Hematopoietic multipotent progenitor cell treated with erythropoietin and hydrocortisone succinate and interleukin-3 and kit ligand, for 8 days (in vitro differentiated cells): ENCODE results near the gene PSMG3.
"Not testable (repeated sequence)": the region's sequence is repeated elsewhere in the genome, so short reads cannot be mapped to it uniquely, and the experiment has no call there.

Source experiments
- DNase-seq: peaks from one replicate; pipeline ENCODE4 v3.0.0-alpha.2; 2015

PSMG3 gene

DNA sequence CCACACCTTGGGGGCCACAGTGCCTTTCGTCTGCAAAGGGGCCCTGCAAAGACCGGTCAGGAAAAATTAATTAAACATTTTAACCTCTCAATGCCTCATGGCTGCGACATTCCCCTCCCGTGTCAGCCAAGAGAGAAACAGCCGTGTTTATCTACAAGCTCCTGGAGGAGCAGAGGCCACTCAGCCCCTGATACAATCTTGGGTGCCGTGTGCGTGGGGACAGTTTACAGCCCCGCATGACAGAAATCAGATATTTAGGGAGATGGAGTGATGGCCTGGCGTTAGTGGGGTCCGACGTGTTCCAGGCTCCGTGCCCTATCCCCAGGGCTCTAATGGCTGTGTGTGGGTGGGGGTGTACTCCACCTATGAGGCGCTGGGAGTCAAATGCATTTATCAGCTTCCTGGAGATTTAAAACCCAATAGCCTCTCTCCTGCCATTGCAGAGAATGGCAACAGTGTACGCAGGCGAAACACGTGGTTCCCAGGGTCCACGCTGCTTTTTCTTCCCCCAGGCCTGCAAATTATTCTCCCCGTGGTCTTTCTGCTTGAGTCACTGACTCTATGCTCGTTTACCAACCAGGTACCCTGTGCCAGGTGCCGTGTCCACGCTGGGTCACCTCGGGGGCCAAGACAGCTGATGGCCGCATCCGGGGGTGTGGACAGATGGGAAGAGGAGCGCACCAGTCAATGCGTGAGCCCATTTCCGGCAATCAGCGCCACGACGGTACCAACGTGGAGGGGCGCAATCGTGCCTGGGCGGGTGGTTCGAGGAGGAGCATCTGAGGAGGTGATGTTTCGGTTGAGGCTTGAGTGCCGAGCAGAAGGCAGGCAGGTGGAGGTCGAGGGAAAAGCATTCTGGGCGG is 26.6 kb upstream of the PSMG3 start:
- no peak for DNase-seq

DNA sequence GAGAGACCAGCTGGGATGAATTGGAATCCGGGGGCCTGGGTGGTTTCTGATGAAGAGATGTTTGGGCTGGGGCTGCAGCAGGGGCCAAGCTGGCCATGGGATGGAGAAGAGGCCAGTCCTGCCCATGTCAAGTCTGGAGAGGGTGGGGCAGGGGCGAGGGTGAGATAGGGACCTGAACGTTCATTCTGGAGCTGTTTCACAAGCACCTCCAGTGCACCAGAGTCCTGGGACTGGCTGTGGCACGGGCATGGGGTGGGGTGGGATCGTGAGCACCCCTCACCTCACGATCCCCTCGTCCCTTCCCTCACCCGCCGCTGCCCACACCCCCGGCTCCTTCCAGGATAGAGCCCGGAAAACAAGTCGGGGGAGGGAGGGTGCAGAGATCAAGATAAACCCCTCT is 25.8 kb upstream of the PSMG3 start:
- no peak for DNase-seq

DNA sequence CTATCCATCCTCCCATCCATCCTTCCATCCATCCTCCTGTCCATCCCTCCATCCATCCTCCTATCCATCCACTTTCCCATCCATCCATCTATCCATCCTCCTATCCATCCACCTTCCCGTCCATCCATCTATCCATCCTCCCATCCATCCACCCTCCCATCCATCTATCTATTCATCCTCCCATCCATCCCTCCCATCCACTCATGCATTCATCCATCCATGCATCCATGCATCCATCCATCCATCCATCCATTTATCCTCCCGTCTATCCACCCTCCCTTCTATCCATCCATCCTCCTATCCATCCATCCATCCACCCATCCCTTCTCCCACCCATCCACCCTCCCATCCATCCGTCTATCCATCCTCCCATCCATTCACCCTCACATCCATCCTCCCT is 25.2 kb upstream of the PSMG3 start:
- DNase-seq, result no peak

DNA sequence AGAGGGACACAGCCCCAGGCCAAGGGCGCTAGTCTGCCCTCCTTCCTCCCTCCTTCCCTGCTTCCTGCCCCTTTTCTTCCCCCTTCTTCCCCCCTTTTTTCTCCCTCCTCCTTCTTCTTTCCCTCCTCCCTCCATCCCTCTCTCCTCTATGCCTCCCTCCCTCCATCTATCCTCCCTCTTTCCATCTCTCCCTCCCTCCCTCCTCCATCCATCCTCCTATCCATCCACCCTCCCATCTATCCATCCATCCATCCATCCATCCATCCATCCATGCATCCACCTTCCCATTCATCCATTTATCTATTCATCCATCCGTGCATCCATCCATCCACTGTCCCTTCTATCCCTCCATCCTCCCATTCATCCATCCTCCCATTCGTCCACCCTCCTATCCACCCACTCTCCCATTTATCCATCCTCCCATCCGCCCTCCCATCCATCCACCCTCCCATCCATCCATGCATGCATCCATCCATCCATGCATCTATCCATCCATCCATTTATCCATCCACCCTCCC is 24.1 kb upstream of the PSMG3 start:
- no peak for DNase-seq

DNA sequence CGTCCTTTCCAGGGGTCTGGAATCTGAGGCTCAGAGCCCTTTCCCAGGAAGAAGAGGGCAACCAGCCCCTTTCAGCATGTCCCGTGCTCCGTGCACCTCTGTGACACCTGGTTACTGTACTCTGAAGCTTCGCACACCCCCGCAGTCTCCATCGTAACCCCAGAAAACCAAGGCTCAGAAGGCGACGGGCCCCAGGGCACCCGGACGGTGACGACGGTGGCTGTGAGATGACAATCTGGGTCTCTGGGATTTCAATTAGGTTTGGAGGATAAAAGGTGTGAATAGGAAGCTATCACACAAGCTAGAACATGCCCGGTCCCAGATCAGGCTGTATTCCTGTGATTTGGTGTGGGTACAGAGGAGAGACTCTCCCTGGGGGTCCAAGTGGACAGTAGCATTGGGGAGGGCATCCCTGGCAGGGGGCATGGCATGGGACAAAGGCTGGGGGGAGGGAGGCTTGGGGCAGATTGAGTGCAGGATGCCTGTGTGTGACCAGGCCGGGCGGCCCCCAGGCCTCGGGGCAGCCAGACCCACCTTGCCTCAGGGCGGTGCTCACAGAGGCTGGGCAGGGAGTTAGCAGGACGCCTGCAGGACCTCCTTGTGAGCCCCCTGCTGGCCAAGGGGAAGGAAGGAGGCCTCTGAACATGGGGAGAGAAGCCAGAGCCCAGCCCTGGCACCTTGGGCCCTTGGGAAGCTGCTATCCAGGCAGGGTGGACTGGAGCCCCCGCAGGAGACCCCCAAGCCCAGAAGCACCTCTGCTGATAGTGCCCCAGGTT is 23.4 kb upstream of the PSMG3 start:
- peak; percentile 16 for DNase-seq

DNA sequence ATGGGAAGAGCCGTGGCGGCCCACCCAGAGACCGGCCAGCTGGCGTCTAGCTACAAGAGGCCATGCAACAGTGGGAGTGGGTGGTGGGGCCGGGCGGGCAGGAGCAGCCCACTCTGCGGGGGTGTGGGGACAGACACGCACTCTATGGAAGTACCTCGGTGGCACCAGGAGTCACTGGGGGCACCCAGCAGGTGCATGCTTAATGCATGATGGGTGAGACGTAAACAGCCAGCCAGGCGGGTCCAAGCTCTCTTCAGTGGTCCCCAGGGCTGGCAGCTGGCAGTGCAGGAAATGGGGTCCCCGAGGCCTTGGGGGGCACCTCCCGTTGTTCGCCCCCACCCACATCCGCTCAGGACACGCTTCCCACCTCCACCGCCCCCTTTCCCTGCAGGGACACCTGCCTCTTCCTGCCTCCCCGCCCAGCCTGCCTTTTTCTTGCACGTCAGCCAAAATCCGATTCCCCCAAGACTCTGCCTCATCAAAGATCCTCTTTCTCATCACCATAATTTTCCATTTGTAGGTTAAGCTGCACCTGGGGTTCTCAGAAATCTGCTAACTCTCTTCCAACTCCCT is 22.6 kb upstream of the PSMG3 start:
- DNase-seq, result no peak

DNA sequence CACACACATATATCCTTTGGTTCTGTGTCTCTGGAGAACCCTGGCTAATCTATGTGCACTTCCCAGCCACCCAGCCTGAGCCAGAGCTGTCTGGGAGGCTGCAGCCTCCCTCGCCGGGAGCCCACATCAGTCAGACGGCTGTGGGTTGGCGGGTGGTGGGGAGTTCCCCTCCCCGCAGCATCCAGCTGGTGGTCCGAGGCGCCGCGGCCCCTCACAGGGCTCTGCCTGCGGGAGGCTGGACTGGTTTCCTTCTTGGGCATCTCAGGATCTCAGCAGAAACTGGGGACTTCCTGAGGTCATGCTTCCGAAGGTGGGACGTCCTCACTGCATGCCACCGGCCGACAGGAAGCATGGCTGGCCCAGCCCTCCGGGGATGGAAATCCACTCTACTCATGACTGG is 22.0 kb upstream of the PSMG3 start:
- no peak for DNase-seq

DNA sequence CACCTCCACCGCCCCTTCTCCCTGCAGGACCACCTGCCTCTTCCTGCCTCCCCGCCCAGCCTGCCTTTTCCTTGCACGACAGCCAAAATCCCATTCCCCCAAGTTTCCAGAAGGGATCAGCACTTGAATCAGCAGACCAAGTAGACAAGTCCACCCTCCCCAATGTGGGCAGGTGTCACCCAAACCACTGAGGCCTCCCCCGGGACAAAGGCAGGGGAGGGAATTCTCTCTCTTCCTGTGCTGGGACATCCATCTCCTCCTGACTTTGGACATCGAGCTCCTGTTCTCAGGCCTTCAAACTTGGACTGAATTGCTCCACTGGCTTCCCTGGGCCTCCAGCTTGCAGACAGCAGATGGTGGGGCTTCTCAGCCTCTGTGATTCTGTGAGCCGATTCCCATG is 21.6 kb upstream of the PSMG3 start:
- no peak for DNase-seq

DNA sequence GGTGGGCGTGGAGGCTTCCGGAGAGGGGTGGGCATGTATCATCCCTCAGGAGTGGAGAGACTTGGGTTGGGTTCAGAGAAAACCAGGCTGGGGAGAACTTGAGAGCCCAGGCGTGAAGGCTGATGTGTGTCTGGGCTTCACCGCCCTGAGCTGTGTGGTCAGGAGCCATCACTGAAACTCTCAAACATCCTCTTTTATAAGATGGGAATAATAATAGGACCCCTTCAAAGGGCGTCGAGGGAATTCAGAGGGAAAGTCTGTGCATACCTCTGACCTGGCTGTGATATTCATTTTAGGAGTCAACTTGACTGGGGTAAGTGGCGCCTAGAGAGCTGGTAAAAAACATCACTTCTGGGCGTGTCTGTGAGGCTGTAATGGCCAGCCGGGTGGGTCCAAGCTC is 21.1 kb upstream of the PSMG3 start:
- DNase-seq, result no peak

DNA sequence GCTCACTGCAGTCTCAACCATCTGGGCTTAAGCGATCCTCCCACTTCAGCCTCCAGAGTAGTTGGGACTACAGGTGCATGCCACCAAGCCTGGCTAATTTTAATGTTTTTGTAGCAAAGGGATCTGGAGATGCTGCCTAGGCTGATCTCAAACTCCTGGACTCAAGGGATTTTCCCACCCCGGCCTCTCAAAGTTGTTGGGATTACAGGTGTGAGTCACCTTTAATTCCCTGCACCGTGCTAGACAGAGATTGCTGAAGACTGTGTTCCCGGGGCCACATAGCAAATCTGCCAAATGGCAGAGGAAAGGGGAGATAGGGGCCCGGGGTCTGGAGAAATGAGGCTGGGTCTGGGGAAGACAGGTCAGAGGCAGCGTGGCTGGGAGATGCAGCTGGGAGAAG is 20.6 kb upstream of the PSMG3 start:
- no peak for DNase-seq

DNA sequence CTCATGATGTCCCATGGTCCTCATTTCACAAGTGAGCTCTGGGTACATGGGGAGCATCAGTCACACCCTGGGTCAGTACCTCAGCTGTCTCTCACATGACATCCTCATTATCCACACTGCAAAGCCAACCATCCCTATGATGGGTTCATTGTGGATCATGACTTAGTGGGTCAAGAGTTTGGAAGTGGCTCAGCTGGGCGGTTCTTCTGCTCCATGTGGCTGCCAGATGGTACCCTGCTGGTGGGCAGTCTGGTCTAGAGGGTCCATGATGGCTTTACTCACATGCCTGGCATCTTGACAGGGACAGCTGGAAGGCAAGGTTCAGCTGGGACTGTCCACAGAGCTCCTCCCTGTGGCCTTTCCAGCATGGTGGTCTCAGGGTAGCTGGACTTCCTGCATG is 19.1 kb upstream of the PSMG3 start:
- DNase-seq, result no peak

DNA sequence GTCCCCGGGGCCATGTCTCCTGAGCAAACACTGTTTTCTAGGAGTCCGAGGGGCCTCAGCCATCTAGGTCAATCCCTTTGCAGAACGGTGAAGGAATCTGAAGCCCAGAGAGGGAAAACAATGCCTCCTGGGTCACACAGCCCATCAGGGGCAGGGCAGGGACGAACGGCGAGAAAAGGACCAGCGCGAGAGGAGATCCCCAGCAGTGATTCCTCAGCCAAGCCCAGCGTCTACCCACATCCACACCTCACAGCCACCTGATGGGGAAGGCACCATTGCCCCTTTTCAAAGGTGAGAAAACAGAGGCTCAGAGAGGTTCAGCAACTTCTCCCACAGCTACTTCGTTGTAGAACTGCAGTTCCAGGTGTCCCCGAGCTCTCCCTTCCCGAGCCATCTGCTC is 17.9 kb upstream of the PSMG3 start:
- DNase-seq, result no peak

DNA sequence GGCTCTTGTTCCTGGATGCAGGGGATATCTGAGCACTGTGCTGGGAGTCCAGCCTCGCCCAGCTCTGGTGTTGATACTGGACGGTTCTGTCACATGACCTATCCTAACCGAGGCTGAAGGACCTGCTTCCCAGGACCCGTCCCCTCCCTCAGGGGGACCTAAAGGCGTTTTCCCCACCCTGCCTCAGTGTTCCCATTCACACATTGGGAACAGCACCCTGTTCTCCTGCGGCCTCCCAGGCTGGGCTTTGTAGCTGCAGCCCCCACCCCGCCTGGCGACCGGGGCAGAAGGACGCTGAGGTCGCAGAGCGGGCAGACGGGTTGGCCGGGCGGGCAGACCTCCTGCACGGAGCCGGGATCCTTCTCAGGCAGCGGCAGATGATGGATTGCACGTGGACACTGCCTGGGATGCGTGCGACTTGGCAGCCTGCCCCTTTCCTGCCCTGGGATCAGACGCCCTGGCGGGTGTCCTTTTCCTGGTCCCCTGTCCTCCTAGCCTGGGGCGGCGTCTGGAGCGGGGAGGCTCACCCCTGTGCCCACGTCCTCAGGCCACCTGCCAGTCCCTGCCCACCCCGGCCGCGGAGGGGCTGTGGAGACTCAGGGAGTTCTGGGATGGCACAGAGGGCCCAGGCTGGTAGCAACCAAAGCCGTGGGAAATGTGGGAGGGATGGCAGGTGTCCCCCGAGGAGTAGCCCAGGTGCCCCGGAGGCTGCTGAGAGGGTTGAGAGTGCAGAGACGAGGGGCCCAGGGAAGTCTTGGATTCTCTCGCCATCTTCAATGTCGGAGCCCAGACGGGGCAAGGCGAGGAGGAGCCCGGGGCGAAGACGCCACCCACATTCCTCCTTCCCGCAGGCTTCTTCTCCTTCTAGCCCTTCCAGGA is 17.2 kb upstream of the PSMG3 start:
- no peak for DNase-seq

DNA sequence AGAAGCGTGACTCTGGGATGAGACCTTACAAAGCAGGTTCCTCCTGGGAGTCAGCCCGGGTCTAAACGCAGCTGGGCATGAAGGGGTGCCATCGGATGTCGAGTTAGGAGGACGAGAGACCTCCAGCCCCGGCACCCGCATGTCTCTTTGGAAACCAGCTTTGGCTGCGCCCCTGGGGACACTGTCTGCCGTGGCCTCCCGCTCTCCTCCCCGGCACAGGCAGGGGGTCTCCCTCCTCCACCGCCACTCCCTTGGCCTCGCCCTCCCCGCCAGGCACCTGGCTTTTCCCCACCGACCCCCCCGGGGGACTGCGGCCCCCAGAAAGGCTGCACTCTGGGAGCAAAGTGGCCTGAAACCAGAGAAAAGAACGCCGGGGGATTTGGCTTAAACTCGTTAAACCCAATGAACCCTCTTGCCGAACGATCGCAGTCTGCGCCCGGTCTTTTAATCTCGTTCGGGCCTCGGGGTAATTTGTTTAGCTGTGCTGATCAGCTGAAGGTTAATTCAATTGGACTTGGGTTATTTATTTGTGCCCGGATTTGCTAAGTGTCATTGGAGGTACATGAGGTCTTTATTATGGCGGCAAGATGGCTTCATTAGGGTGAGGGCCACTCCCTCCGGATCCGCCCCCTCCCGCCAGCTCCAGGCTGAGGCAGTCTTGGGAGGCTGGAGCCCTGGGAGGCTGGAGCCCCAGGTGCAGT is 16.4 kb upstream of the PSMG3 start:
- DNase-seq, result no peak

DNA sequence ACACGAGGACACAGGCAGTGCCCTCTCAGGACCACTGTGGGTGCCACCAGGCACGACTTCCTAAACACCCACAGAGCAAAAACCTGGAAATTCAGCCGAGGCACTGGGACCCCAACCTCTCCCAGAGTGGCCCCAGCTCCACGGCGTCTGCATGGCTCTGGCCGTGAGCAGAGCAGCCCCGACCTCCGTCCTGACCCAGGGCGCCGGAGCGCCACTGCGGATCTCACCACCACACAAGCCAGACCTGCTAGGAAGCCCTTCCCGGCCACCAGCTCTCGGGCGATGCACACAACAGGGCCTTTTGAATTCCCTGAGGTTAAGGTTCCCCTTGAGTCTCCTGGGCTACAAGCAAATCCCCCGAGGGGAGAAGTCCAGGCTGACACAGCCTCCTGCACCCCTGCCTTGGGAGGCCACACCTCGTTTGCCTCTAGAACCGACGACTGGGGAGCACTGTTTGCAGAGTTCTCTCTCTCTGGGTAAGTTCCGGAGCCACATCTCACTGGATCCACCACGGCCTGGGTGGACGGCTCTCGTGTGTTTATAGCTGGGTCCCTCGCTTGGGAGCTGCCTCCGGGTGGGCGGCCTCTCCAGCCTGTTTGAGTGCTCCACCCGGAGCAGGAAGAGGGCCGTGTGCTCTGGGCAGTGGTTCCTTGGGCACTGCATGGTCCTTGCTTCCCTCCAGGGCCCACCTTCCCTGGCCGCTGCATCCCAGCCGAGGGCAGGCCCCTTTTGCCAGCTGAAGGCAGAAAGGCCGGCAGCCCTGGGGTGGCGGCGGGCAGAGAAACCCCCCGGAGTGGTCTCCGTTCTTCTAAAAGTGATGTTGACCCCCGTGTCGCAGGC is 15.5 kb upstream of the PSMG3 start:
- DNase-seq, result no peak

DNA sequence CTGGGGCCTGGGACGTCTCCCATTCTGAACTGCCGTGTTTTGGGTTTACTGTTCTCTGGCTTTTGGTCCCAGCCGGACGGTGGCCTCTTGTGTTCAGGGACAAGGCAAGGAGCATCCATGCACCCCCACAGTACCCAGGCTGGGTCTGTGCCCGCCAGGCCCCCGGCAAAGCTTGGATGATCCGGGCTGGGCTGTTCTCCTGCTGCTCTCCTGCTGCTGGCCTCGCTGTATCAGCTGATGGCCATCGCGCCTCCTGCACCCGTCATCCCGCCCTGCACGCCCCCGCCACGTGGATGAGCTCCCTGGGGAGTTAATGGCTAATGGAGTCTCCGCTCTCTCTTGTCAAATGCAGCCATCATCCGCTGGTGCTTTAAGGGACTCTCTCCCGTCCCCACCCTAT is 14.9 kb upstream of the PSMG3 start:
- DNase-seq, result no peak

DNA sequence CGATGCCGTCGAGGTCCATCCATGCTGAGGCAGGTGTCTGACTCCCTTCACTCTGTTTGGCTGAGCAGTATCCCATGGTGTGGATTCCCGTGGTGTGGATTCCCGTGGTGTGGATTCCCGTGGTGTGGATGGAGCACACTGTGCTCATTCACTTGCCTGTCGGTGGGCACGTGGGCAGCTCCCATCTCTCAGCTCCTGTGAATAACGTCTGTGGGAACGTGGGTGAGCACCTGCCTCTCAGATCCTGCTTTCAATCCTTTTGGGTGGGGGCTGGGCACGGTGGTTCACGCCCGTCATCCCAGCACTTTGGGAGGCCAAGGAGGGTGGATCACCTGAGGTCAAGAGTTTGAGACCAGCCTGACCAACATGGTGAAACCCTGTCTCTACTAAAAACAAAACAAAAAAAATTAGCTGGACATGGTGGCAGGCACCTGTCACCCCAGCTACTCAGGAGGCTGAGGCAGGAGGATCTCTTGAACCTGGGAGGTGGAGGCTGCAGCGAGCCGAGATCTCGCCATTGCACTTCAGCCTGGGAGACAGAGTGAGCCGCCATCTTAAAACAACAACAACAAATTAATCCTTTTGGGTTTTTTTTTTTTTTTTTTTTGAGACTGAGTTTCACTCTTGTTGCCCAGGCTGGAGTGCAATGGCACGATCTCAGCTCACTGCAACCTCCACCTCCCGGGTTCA is 13.6 kb upstream of the PSMG3 start:
- not testable (repeated sequence) for DNase-seq

DNA sequence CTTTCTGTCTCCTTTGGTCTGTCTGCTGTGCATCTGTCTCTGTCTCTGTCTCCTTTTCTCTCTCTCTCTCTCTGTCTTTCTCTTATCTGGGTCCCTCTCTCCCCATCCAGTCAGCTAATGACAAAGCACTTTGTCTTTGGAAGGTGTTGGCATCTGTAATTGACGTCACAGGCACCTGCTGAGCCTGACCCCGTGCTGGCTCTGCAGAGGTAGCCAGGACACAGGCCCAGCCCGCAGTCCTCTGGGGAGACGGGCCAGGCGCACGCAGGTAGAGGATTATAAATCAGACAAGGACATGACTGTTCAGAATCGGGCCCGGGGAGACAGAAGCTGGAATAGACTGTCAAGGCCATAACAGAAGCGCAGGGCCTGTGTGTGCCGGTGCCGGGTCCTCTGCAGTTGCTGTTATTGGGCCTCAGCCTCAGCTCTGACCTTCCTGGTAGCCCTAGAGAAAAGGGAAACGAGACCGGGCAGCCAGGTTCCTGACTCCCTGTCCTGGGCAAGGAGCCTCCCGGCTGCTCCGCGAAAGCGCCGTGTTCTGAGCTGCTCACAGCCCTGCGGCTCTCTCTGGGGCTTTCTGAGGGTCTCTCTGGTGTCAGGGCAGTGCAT is 10.7 kb upstream of the PSMG3 start:
- DNase-seq, result no peak

DNA sequence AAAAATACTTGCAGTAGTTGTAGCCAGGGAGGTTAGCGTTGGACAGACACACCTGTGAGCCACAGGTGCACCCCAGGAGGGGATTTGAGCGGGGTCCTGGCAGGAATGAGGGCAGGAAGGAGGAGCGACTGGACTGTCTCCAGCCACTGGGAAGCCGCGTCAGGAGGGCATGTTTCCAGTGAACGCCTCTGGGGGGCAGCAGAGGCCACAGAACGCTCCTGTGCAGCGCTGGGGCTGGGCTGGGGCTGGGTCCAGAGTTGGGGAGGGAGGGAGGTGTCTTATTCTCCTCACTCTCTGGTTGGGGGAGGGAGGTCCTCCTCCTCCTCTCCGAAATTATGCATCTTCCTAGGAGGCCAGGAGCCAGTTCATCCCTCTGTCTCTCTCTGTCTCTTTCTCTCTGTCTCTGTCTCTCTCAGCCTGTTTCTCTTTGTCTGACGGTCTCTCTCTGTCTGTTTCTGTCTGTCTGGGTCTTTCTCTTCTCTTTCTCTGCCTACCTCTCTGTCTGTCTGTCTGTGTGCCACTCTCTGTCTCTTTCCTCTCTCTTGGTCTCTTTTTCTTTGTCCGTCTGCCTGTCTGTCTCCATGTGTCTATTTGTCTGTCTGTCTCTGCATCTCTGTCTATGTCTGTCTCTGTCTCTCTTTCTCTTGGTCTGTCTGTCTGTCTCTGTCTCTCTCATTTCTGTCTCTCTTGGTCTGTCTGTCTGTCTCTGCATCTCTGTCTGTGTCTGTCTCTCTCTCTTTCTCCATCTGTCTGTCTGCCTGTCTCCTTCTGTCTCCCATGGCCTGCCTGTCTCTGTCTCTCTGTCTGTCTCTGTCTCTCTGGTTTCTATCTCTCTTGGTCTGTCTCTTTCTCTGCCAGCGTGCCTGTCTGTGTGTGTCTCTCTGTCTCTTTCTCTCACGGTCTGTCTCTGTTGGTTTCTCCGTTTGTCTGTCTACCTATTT is 9.9 kb upstream of the PSMG3 start:
- DNase-seq, result peak; percentile 57
